IPS DF 4.7 (cell line): ENCODE data around the gene AGO1.
"Not testable (repeated sequence)": the region's sequence is repeated elsewhere in the genome, so short reads cannot be mapped to it uniquely, and the experiment has no call there.

Source experiments
- DNase-seq: peaks from one replicate; pipeline ENCODE4 v3.0.0-alpha.2; 2013; ENCODE audit warnings: low spot score; ENCODE audit errors: extremely low read depth

AGO1 gene

GRCh38 chr1:35971601-35972000 is 88.6 kb downstream of the AGO1 start:
- no peak for DNase-seq

- not testable (repeated sequence) for DNase-seq
Measured at GRCh38 chr1:35972631-35973030, 89.6 kb downstream of the AGO1 start.

- no peak for DNase-seq
Measured at GRCh38 chr1:35980090-35980489, 97.1 kb downstream of the AGO1 start.
